ENCODE measurements around the gene MACROD2.

GRCh38 chr20:15875446-15875845 is 1880.1 kb downstream of the MACROD2 start:
- no peak for TF ChIP-seq CTCF (IDR thresholded peaks at IDR 0.05)
- TF ChIP-seq EP300 (IDR thresholded peaks at IDR 0.05) = no peak
- TF ChIP-seq POLR2A (IDR thresholded peaks at IDR 0.05) = no peak

Data from ovary (tissue), 3 donors.